Measurements from ENCODE around the gene R3HDM1.

- TF ChIP-seq EZH2 (IDR thresholded peaks at IDR 0.05) (no peak), POLR2AphosphoS5 (IDR thresholded peaks at IDR 0.05; ENCODE audit: borderline replicate concordance, low read depth, low read length) (no peak), FOXP2 (optimal IDR thresholded peaks at IDR 0.05; ENCODE audit: control extremely low read depth, extremely low read length, insufficient read depth) (no peak)
These were observed 201.3 kb downstream of the R3HDM1 start for GRCh38 chr2:135732561-135732960.

All from SK-N-MC (cell line).